H7 (cell line): ENCODE results near the gene TUBGCP6. TPM values are rescaled to one million over a fixed set of nuclear protein-coding genes. Genes with fewer than 3 reads are reported as not detected.

Experiments
- DNase-seq: peaks from one replicate; pipeline ENCODE4 v3.0.0; 2012
- H3K27me3 ChIP-seq: 2 replicates; pipeline ENCODE4 v1.6.0; 2011; ENCODE audit warnings: mild to moderate bottlenecking, low read length; ENCODE audit not compliant: control insufficient read depth, insufficient read depth
- H3K36me3 ChIP-seq: replicated peaks from 2 replicates; pipeline ENCODE4 v1.5.1; 2011; ENCODE audit warnings: low read length; ENCODE audit not compliant: control insufficient read depth, insufficient read depth
- H3K4me3 ChIP-seq: 2 replicates; pipeline ENCODE4 v1.5.1; 2011; ENCODE audit warnings: low read depth, mild to moderate bottlenecking, control low read depth, low read length, moderate library complexity; ENCODE audit not compliant: insufficient read depth
- total RNA-seq: library from RNA; depleted of rRNA; stranded (reverse); fragments of >200 nt; shearing (Covaris generic); gene quantifications from 2 replicates; pipeline ENCODE4 v1.2.3, GENCODE V29; 2014

TUBGCP6 gene
- total RNA-seq, 1 experiment from 2014 or later, result 24.0 TPM

GRCh38 chr22:50199829-50200460, 44.9 kb downstream of the TUBGCP6 start:
- 0 out of 2 replicates have a peak, but pooled peaks cover 2% of the 10 kb centered on the region for H3K27me3 ChIP-seq
- DNase-seq, result peak; percentile 94

DNA sequence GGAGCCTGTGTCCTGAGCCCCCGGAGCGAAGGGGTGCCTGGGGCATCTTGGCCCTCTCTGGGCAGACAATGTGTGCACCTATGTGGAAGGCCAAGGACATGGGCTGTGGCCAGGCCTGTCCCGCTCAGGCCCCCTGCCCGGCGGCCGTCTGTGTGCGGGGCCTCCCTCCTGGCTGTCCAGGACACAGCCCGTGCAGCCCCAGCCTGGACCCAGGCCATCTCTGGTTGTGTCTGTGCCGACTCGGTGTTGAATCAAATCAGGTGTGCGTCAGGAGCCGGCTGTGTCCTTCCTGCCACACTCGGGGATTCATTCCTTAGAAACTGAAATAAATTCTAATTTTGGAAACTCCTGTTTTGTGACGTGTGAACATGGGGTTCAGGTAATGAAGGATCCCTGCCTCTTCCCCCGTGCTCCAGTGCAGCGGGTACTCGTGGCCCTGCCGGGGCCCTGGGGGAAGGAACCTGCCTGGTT, 45.5 kb downstream of the TUBGCP6 start:
- Histone ChIP-seq H3K36me3 (peaks cover 6% of the 10 kb centered on the region), H3K4me3 (no peak overlapping the region), H3K27me3 (0 out of 2 replicates have a peak, but pooled peaks cover 2% of the 10 kb centered on the region)
- DNase-seq, result no peak

More at GRCh38 chr22:50199829-50200460, 44.9 kb downstream of the TUBGCP6 start:
- H3K36me3 ChIP-seq, result peaks cover 4% of the 10 kb centered on the region
- peak overlapping the region; percentile 63 for H3K4me3 ChIP-seq

- Histone ChIP-seq H3K36me3 (peaks cover 6% of the 10 kb centered on the region), H3K27me3 (0 out of 2 replicates have a peak, but pooled peaks cover 2% of the 10 kb centered on the region), H3K4me3 (no peak overlapping the region)
- DNase-seq, result no peak
These were observed 46.2 kb downstream of the TUBGCP6 start for GRCh38 chr22:50198624-50199017.

DNA sequence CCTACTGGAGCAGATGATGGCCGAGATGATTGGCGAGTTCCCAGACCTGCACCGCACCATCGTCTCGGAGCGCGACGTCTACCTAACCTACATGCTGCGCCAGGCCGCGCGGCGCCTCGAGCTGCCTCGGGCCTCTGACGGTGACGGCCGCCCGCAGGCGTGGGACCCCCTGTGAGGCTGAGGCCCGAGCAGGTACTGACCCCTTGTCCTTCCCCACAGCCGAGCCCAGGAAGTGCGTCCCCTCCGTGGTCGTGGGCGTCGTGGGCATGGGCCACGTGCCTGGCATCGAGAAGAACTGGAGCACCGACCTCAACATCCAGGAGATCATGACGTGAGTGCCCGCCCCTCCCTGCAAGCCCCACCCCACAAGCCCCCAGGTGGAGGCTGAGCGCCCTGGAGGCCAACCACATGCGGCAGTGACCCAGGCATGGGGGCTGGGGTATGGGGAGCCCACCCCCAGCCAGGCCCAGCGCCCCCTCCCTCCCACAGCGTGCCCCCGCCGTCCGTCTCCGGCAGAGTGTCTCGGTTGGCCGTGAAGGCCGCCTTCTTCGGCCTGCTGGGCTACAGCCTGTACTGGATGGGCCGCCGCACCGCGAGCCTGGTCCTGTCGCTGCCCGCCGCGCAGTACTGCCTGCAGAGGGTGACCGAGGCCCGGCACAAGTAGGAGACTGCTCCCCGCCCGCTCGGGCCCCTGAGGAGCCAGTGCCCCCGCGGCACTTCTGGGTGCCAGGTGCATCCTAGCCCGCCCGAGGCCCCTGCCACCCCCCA, 46.8 kb downstream of the TUBGCP6 start:
- H3K4me3 ChIP-seq, result no peak overlapping the region
- H3K27me3 ChIP-seq, result 0 out of 2 replicates have a peak, but pooled peaks cover 2% of the 10 kb centered on the region
- H3K36me3 ChIP-seq, result peaks cover 6% of the 10 kb centered on the region
- no peak for DNase-seq

- peaks cover 6% of the 10 kb centered on the region for H3K36me3 ChIP-seq
- no peak overlapping the region for H3K4me3 ChIP-seq
- DNase-seq, result no peak
- H3K27me3 ChIP-seq, result 0 out of 2 replicates have a peak, but pooled peaks cover 2% of the 10 kb centered on the region
These were observed 47.6 kb downstream of the TUBGCP6 start for GRCh38 chr22:50197000-50197800.

GRCh38 chr22:50196256-50196655, 48.6 kb downstream of the TUBGCP6 start:
- no peak for DNase-seq
- no peaks in the 10 kb centered on the region for H3K27me3 ChIP-seq
- H3K36me3 ChIP-seq, result peaks cover 6% of the 10 kb centered on the region
- no peak overlapping the region for H3K4me3 ChIP-seq

GRCh38 chr22:50194037-50194805, 50.6 kb downstream of the TUBGCP6 start:
- no peak for DNase-seq
- Histone ChIP-seq H3K27me3 (no peaks in the 10 kb centered on the region), H3K36me3 (peaks cover 6% of the 10 kb centered on the region), H3K4me3 (no peak overlapping the region)

- DNase-seq, result no peak
- Histone ChIP-seq H3K27me3 (no peaks in the 10 kb centered on the region), H3K36me3 (peaks cover 6% of the 10 kb centered on the region), H3K4me3 (no peak overlapping the region)
These were observed 51.2 kb downstream of the TUBGCP6 start for GRCh38 chr22:50193621-50194020.

DNA sequence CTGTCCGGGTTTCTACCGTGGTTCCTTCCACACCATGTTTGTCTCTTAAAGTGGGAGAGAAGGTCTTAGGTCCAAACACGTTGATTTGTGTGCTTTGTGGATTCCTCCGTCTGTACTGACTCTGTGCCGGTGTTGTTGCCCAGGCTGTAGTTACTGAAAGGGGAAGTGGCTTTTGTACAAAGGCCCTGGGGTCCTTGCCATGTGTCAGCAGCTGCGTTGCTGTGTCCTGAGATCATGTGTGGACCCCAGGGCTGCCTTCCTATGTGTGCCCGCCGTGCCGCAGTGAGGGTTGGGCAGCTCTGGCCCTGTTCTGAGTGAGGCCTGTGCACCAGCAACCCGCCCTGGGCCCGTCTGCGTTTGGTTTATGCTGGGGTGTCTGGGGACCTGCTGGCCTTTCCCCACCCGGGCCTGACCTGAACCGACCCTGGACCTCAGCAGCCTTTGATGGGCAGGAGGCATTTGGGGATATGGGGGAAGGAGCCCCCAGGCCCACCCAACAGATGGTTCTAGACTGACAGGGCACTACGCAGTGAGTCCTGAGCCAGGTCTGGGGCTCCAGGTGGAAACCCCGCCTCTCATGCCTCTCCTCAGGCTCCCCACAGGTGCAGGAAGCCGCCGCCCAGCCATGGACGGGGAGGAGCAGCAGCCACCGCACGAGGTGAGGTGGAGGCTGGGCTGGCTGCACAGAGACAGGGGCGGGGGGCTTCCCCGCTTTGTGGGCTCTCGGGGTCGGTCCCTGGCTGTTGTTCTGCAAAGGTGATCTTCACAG, 52.2 kb downstream of the TUBGCP6 start:
- Histone ChIP-seq H3K4me3 (no peak overlapping the region), H3K27me3 (no peaks in the 10 kb centered on the region), H3K36me3 (peaks cover 8% of the 10 kb centered on the region)
- no peak for DNase-seq

DNA sequence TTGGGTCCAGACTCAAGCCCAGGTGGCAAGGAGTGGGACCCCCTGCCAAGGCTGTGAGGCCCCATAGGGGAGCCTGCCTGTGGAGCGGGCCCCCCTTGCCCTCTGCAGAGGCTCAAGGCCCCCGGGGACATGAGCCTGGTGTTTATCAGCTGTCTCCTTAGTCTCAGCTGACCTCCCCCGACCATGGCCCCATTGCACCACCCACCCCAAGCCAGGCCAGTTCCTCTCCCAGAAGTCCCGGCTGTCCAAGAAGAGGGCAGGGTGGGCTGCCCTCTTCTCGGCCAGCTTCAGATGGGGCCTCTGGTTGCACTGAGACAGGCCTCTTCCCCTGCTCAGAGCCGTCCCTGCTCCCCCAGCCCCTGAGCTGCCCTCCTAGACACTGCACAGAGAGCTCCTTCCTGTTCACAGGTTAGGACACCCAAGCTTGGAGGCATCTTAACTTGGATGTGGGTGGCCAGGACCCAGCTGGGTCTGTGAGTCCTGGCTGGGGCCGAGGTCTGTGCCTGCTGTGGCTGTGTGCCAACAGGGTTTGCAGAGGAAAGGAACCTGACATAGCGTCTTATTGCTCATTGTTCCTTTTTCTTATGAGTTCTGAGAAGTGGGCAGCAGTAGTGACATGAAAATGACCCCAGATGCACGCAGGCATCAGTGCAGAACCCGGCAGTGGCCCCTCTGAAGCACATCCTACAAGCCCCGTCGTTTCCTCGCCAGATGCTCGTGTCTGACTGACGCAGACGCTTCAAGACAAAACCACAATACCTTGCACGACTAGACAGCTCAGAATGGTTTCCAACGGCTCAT, 53.7 kb downstream of the TUBGCP6 start:
- no peak overlapping the region for H3K4me3 ChIP-seq
- H3K27me3 ChIP-seq, result no peaks in the 10 kb centered on the region
- DNase-seq, result no peak
- peaks cover 6% of the 10 kb centered on the region for H3K36me3 ChIP-seq

DNA sequence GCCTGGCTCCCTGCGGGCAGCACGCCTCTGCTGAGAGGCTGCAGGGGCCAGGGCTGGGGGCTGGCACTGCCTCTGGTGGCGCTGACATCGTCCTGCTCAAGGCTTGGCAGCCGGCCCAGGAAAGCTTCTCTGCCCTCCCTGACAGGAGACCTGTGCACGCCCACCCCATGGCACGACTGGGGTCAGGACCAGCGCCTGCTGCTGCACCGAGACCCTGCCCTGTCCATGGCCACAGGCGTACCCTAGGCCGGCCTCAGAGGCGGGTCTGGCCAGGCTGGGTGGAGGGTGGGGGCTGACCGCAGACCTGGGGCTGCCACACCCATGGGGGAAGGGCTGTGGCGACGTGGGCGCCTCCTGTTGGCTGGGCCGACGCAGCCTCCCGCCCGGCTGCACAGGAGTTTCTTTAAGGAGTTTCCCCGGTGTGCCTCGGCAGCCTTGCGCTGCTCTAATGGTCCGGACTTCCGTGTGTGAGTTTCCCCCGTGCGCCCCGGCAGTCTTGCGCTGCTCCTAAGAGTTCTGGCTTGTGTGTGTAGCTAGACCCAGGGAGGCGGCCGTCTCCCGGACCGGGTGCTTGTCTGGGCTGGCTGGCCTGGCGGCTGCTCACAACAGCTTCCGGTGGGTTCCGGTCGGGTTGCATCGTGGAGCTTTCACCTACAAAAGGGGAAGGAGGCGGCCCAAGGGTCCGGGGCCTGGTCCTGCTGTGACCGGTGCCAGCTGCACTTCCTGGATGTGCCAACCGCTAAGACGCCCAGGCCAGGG, 54.5 kb downstream of the TUBGCP6 start:
- peaks cover under 1% of the 10 kb centered on the region; the same call in 1 of the 2 replicates for H3K27me3 ChIP-seq
- peak; percentile 94 for DNase-seq
- peaks cover 6% of the 10 kb centered on the region for H3K36me3 ChIP-seq
- H3K4me3 ChIP-seq, result no peak overlapping the region; the same call in 1 of the 2 replicates

GRCh38 chr22:50189849-50190181, 55.0 kb downstream of the TUBGCP6 start:
- Histone ChIP-seq H3K36me3 (peaks cover 3% of the 10 kb centered on the region), H3K4me3 (no peak overlapping the region), H3K27me3 (peaks cover 5% of the 10 kb centered on the region)
- DNase-seq, result no peak
